ENCODE measurements around the gene SPNS1.
A peak's percentile ranks its signal among the peaks of the same experiment; 100 is the strongest.
"Not testable (repeated sequence)": the region's sequence is repeated elsewhere in the genome, so short reads cannot be mapped to it uniquely, and the experiment has no call there.

SPNS1 gene

GRCh38 chr16:28974437-28975157, at the start of gene SPNS1:
SPNS1 (plus strand) TSS chr16:28974778; CDS start chr16:28975152, 374 bp downstream.
- DNase-seq (ENCODE audit: extremely low read depth, low read depth), result peak; percentile 93
- TF ChIP-seq CTCF (IDR thresholded peaks at IDR 0.05; ENCODE audit: low read depth, low read length), result no peak

- no peak for TF ChIP-seq CTCF (IDR thresholded peaks at IDR 0.05; ENCODE audit: low read depth, low read length)
- DNase-seq (ENCODE audit: extremely low read depth, low read depth), result peak; percentile 55
Measured at GRCh38 chr16:28925386-28926228, 49.0 kb upstream of the SPNS1 start.

GRCh38 chr16:28926284-28926683, 48.3 kb upstream of the SPNS1 start:
- not testable (repeated sequence) for DNase-seq (ENCODE audit: extremely low read depth, low read depth)

GRCh38 chr16:28927815-28928214, 46.8 kb upstream of the SPNS1 start:
- no peak for DNase-seq (ENCODE audit: extremely low read depth, low read depth)
- no peak for TF ChIP-seq CTCF (IDR thresholded peaks at IDR 0.05; ENCODE audit: low read depth, low read length)

- no peak for DNase-seq (ENCODE audit: extremely low read depth, low read depth)
- no peak for TF ChIP-seq CTCF (IDR thresholded peaks at IDR 0.05; ENCODE audit: low read depth, low read length)
Measured at GRCh38 chr16:28930203-28930602, 44.4 kb upstream of the SPNS1 start.

- DNase-seq (ENCODE audit: extremely low read depth, low read depth), result no peak
Measured at GRCh38 chr16:28930652-28931051, 43.9 kb upstream of the SPNS1 start.

GRCh38 chr16:28931801-28932225, 42.8 kb upstream of the SPNS1 start, which contains the start of gene CD19:
CD19 (plus strand) TSS chr16:28931971; CDS start chr16:28932001, 30 bp downstream.
- no peak for TF ChIP-seq CTCF (IDR thresholded peaks at IDR 0.05; ENCODE audit: low read depth, low read length)
- DNase-seq (ENCODE audit: extremely low read depth, low read depth), result no peak

More at GRCh38 chr16:28930652-28931051, 43.9 kb upstream of the SPNS1 start:
- no peak for TF ChIP-seq CTCF (IDR thresholded peaks at IDR 0.05; ENCODE audit: low read depth, low read length)
